Lung (tissue), 12 donors: ENCODE results near the gene COMMD1. TPM values are rescaled to one million over a fixed set of nuclear protein-coding genes. Genes with fewer than 3 reads are reported as not detected.

Experiments
- ATAC-seq: fragments of 200-7000 bp; cut with Tn5 transposase; one replicate; pipeline ENCODE4 v1.9.1; 2020; ENCODE audit warnings: moderate number of reproducible peaks; ENCODE audit not compliant: insufficient read depth, low FRiP score
- DNase-seq, 3 donors: peaks; one replicate each; pipeline ENCODE4 v3.0.0-alpha.2; 2013 to 2017
- H3K27ac ChIP-seq, 2 donors: one replicate each; pipeline ENCODE4 v1.5.1; 2013; ENCODE audit warnings: mild to moderate bottlenecking in 2 of 2, moderate library complexity in 2 of 2, control low read depth in 1 of 2, inconsistent platforms in 1 of 2, low read depth in 1 of 2, low read length in 1 of 2
- H3K27me3 ChIP-seq, 3 donors: one replicate each; pipeline ENCODE4 v1.5.1; 2013; ENCODE audit warnings: low read length in 2 of 3; ENCODE audit not compliant: control insufficient read depth in 3 of 3, insufficient read depth in 3 of 3
- H3K36me3 ChIP-seq, 4 donors: one replicate each; pipeline ENCODE4 v1.5.1; 2013; ENCODE audit warnings: low read length in 4 of 4, mild to moderate bottlenecking in 1 of 4, moderate library complexity in 1 of 4; ENCODE audit not compliant: control insufficient read depth in 4 of 4, insufficient read depth in 4 of 4
- H3K4me1 ChIP-seq, 5 donors: one replicate each; pipeline ENCODE4 v1.5.1; 2013; ENCODE audit warnings: low read length in 5 of 5, mild to moderate bottlenecking in 2 of 5, moderate library complexity in 1 of 5; ENCODE audit not compliant: control insufficient read depth in 5 of 5, insufficient read depth in 5 of 5
- H3K4me3 ChIP-seq: one replicate; pipeline ENCODE4 v1.5.1; 2013; ENCODE audit warnings: mild to moderate bottlenecking, control low read depth, moderate library complexity
- H3K9ac ChIP-seq, 2 donors: one replicate each; pipeline ENCODE4 v1.5.1; 2013; ENCODE audit warnings: low read length in 2 of 2, control low read depth in 1 of 2; ENCODE audit not compliant: insufficient read depth in 1 of 2
- H3K9me3 ChIP-seq, 4 donors: one replicate each; pipeline ENCODE4 v1.5.1; 2013; ENCODE audit warnings: low read length in 3 of 4, mild to moderate bottlenecking in 1 of 4, moderate library complexity in 1 of 4; ENCODE audit not compliant: control insufficient read depth in 4 of 4, insufficient read depth in 3 of 4
- WGBS, 2 donors: extraction: QIAGEN DNeasy Blood & Tissue Kit; methylation state at CpG; one replicate each; pipeline ENCODE4 v1.1.7; 2013; 5-methylcytosine and 5-hydroxymethylcytosine counted together
- polyA plus RNA-seq, 2 donors: library from polyadenylated mRNA; stranded (reverse); fragments of 200-250 nt; gene quantifications; one replicate each; pipeline ENCODE4 v1.2.1, GENCODE V29; 2013
- total RNA-seq, 2 donors: library from RNA; depleted of rRNA in 1 of 2; stranded (reverse); fragments of >200 nt in 1 of 2; gene quantifications; one replicate each; pipeline ENCODE4 v1.2.1, GENCODE V29; 2014 to 2021
- TF ChIP-seq, protein P1 (sequence below): IDR thresholded peaks from 2 replicates; pipeline ENCODE4 v1.5.1; 2012; ENCODE audit warnings: mild to moderate bottlenecking; ENCODE audit errors: control extremely low read depth, extremely low read depth
- donor health status: control.
- donor health status: control.
- donor health status: Bipolar disorder and iron deficiency.
- donor health status: healthy.
- donor health status: DM: yes; HTN: yes; CAD: no.

COMMD1 gene
- total and polyA plus RNA-seq, 4 donors: 31.0 to 41.7 (median 35.2) TPM

DNA sequence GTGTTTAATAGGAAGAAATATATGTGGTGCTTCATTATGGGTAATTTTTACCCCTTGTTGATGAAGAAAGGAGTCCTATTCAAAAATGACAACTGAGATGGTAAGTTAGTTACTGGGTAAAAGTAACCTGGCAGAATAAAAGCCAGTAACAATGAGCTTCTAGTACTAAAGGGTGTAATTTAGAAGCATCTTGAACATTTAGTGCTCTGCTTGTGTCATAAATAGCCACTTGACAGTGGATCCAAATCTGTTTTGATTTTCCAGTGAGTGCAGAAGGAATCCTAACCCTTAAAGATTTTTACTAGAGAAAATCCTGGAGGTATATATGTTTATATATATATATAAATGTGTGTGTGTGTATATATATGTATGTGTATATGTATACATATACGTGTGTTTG is 15.1 kb downstream of the COMMD1 start:
- DNase-seq (no peak), ATAC-seq (no peak)
- Histone ChIP-seq H3K4me3 (no peak overlapping the region), H3K9ac (no peak overlapping the region), H3K9me3 (no peaks in the 10 kb centered on the region), H3K4me1 (peaks cover 0 to 2% (median 0%) of the 10 kb centered on the region in 5 donors), H3K27me3 (no peaks in the 10 kb centered on the region), H3K27ac (no peak overlapping the region), H3K36me3 (peaks cover 0 to 5% (median 0%) of the 10 kb centered on the region in 4 donors)
- WGBS, 2 donors: 89 to 94% methylated on average over 1 of the region's 1 CpG
- TF ChIP-seq, protein P1, sequence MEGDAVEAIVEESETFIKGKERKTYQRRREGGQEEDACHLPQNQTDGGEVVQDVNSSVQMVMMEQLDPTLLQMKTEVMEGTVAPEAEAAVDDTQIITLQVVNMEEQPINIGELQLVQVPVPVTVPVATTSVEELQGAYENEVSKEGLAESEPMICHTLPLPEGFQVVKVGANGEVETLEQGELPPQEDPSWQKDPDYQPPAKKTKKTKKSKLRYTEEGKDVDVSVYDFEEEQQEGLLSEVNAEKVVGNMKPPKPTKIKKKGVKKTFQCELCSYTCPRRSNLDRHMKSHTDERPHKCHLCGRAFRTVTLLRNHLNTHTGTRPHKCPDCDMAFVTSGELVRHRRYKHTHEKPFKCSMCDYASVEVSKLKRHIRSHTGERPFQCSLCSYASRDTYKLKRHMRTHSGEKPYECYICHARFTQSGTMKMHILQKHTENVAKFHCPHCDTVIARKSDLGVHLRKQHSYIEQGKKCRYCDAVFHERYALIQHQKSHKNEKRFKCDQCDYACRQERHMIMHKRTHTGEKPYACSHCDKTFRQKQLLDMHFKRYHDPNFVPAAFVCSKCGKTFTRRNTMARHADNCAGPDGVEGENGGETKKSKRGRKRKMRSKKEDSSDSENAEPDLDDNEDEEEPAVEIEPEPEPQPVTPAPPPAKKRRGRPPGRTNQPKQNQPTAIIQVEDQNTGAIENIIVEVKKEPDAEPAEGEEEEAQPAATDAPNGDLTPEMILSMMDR: no peak

DNA sequence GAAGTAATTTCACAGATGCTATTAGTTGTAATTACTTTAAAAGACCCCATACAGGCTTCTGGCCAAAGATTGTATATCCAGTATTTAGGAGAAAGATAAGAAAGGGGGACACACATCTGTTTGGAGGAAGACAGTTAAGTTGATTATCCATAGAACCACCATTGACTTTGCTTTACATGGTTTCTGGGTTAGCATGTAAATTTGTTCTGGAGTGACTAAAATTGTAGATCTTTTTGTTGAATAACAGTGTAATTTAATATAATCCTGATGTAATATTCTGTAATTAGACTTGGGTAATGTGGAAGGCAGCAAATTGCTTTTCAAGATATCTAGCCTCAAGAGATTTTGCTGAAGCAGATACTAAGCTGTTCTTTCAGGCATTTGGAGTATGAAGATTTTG is 17.2 kb downstream of the COMMD1 start:
- Histone ChIP-seq H3K27ac (no peak overlapping the region), H3K9ac (no peak overlapping the region), H3K4me1 (peaks cover 0 to 2% (median 0%) of the 10 kb centered on the region in 5 donors), H3K27me3 (no peaks in the 10 kb centered on the region), H3K4me3 (no peak overlapping the region), H3K9me3 (no peaks in the 10 kb centered on the region), H3K36me3 (peaks cover 0 to 5% (median 0%) of the 10 kb centered on the region in 4 donors)
- TF ChIP-seq, protein P1: no peak
- no peak for DNase-seq
- no peak for ATAC-seq

DNA sequence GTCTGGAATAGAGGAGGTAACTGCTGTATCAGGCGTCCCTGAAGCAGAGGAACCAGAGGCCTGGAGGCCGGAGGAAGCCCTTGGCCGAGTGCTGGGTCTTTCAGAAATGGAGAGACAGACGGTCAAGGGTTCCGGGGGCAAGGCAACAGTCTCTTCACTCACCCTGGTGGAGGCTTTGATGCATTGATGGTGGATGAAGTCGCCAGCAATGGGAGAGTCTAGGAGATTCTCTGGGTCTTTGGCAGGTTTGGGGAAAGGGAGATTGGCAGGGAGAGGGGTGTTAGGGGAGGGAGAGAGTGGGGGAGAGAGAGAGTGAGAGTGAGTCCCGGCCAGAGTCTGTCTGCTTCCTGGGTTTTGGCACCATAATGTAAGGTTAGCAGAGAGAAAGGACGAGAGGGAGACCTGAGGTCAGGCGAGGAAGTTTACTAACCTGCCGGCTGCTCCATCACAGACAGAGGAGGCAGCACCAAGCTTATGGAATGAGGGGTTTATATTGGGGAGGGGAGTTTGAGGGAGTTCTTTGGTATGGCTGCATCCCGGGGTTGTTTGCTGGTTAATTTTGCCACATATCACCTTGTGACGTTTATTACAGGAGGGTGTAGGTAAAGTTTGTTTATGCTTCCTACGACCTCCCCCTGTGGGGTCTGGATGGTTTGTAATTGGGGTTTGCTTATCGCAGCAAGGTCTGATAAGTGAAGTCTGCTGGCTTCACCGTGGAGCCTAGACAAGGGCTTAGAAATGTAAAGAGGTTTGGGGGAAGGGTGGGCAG is 19.6 kb downstream of the COMMD1 start:
- TF ChIP-seq, protein P1: no peak
- peaks cover 0 to 2% (median 0%) of the 10 kb centered on the region in 5 donors for H3K4me1 ChIP-seq
- 87 to 90% methylated on average over 15 of the region's 15 CpGs for WGBS, 2 donors

More for the DNA sequence above, 19.6 kb downstream of the COMMD1 start:
- H3K9me3 ChIP-seq: no peaks in the 10 kb centered on the region
- H3K27ac ChIP-seq: no peak overlapping the region
- no peaks in the 10 kb centered on the region for H3K27me3 ChIP-seq
- DNase-seq (no peak), ATAC-seq (no peak)
- H3K36me3 ChIP-seq: peaks cover 0 to 3% (median 0%) of the 10 kb centered on the region in 4 donors
- H3K4me3 ChIP-seq: no peak overlapping the region
- no peak overlapping the region for H3K9ac ChIP-seq
